ENCODE data around the gene ZNF668. TPM values are rescaled to one million over a fixed set of nuclear protein-coding genes. Genes with fewer than 3 reads are reported as not detected.
"Not testable (repeated sequence)": the region's sequence is repeated elsewhere in the genome, so short reads cannot be mapped to it uniquely, and the experiment has no call there.

ZNF668 gene
- total RNA-seq, 1 donor, result 10.8 TPM

GRCh38 chr16:31020536-31020935, 53.5 kb downstream of the ZNF668 start:
- no peak for DNase-seq (ENCODE audit: low read depth in 2 of 3, low spot score in 2 of 3)

- DNase-seq (ENCODE audit: low read depth in 2 of 3, low spot score in 2 of 3), result not testable (repeated sequence)
These were observed 56.3 kb downstream of the ZNF668 start for GRCh38 chr16:31017756-31018155.

- no peak for DNase-seq (ENCODE audit: low read depth in 2 of 3, low spot score in 2 of 3)
These were observed 58.0 kb downstream of the ZNF668 start for GRCh38 chr16:31016018-31016417.

GRCh38 chr16:31013292-31013691, 60.7 kb downstream of the ZNF668 start:
- not testable (repeated sequence) for DNase-seq (ENCODE audit: low read depth in 2 of 3, low spot score in 2 of 3)

GRCh38 chr16:31011815-31012214, 62.2 kb downstream of the ZNF668 start:
- not testable (repeated sequence) for DNase-seq (ENCODE audit: low read depth in 2 of 3, low spot score in 2 of 3)

Other genes starting within 250 kb of the ZNF668 start
- gene BCL7C, start 180.2 kb downstream of the ZNF668 start, total RNA-seq, result 15.1 TPM
- 1.6 TPM for gene CTF1, start 177.6 kb downstream of the ZNF668 start, total RNA-seq
- gene FBXL19, start 150.7 kb downstream of the ZNF668 start, total RNA-seq, result 38.0 TPM
- 142 TPM for gene ORAI3, start 125.2 kb downstream of the ZNF668 start, total RNA-seq
- gene SETD1A, start 116.5 kb downstream of the ZNF668 start, total RNA-seq, result 10.8 TPM
- gene HSD3B7, start 89.0 kb downstream of the ZNF668 start, total RNA-seq, result 19.9 TPM
- gene STX1B, start 63.6 kb downstream of the ZNF668 start, total RNA-seq, result 1.1 TPM
- gene STX4, start 40.7 kb downstream of the ZNF668 start, total RNA-seq, result 49.0 TPM
- 40.4 TPM for gene ZNF646, start 182 bp upstream of the ZNF668 start, total RNA-seq
- gene PRSS53, start 14.7 kb upstream of the ZNF668 start, total RNA-seq, result 1.6 TPM
- 116 TPM for gene VKORC1, start 20.6 kb upstream of the ZNF668 start, total RNA-seq
- gene BCKDK, start 34.1 kb upstream of the ZNF668 start, total RNA-seq, result 52.5 TPM
- 78.9 TPM for gene KAT8, start 43.4 kb upstream of the ZNF668 start, total RNA-seq
- not detected for gene PRSS8, start 61.5 kb upstream of the ZNF668 start, total RNA-seq
- gene PRSS36, start 75.8 kb upstream of the ZNF668 start, total RNA-seq, result 1.1 TPM
- 104 TPM for gene FUS, start 105.9 kb upstream of the ZNF668 start, total RNA-seq
- 238 TPM for gene PYCARD, start 128.5 kb upstream of the ZNF668 start, total RNA-seq
- gene TRIM72, start 139.9 kb upstream of the ZNF668 start, total RNA-seq, result under 0.01 TPM
- not detected for gene PYDC1, start 142.9 kb upstream of the ZNF668 start, total RNA-seq
- gene ITGAM, start 185.7 kb upstream of the ZNF668 start, total RNA-seq, result 6.2 TPM

Measured in hematopoietic multipotent progenitor cell (in vitro differentiated cells).